GM19023 (cell line): ENCODE measurements around the gene CNPY1.

Experiments used
- ATAC-seq: cut with Tn5 transposase; IDR thresholded peaks from one replicate; pipeline ENCODE4 v1.9.1; 2021; ENCODE audit warnings: mild to moderate bottlenecking, moderate library complexity; ENCODE audit not compliant: unreplicated experiment

The CNPY1 gene

GRCh38 chr7:155457544-155458110, 88.7 kb downstream of the CNPY1 start:
- ATAC-seq: no peak

- no peak for ATAC-seq
Observed at GRCh38 chr7:155456738-155457543, 89.4 kb downstream of the CNPY1 start.

GRCh38 chr7:155455776-155456737, 90.3 kb downstream of the CNPY1 start:
- no peak for ATAC-seq

GRCh38 chr7:155455132-155455693, 91.1 kb downstream of the CNPY1 start:
- no peak for ATAC-seq

- no peak for ATAC-seq
Observed at GRCh38 chr7:155454183-155455112, 91.9 kb downstream of the CNPY1 start.

- ATAC-seq: no peak
Observed at GRCh38 chr7:155453296-155454182, 92.8 kb downstream of the CNPY1 start.

- ATAC-seq: no peak
Observed at GRCh38 chr7:155452505-155453295, 93.7 kb downstream of the CNPY1 start.

- no peak for ATAC-seq
Observed at GRCh38 chr7:155451840-155452239, 94.5 kb downstream of the CNPY1 start.
